Gastroesophageal sphincter (tissue), 4 donors: Measurements from ENCODE around the gene FBF1. TPM values are rescaled to one million over a fixed set of nuclear protein-coding genes. Genes with fewer than 3 reads are reported as not detected.
A peak's percentile ranks its signal among the peaks of the same experiment; 100 is the strongest.

Experiments used
- ATAC-seq: fragments of 150-250 bp; one replicate; pipeline ENCODE4 v1.9.1; 2016; ENCODE audit warnings: mild to moderate bottlenecking, moderate library complexity
- H3K27ac ChIP-seq, 4 donors: fragments of 200-600 bp; sonication (generic) in 3 of 4; 1 replicate in 3 of 4; 2 replicates in 1 of 4; pipeline ENCODE4 v1.5.1; 2016 to 2019
- H3K27me3 ChIP-seq: fragments of 200-600 bp; sonication (generic); one replicate; pipeline ENCODE4 v1.5.1; 2019
- H3K36me3 ChIP-seq, 2 donors: fragments of 200-600 bp; sonication (generic); one replicate each; pipeline ENCODE4 v1.5.1; 2019; ENCODE audit warnings: control low read depth in 1 of 2
- H3K4me1 ChIP-seq, 3 donors: fragments of 200-600 bp; sonication (generic); 1 replicate in 2 of 3; 2 replicates in 1 of 3; pipeline ENCODE4 v1.5.1; 2016 to 2019; ENCODE audit warnings: control low read depth in 2 of 3
- H3K4me3 ChIP-seq, 2 donors: fragments of 200-600 bp; sonication (generic); one replicate each; pipeline ENCODE4 v1.5.1; 2019; ENCODE audit warnings: mild to moderate bottlenecking in 1 of 2, moderate library complexity in 1 of 2
- H3K9me3 ChIP-seq, 3 donors: fragments of 200-600 bp; sonication (generic); one replicate each; pipeline ENCODE4 v1.5.1; 2017 to 2019; ENCODE audit warnings: control low read depth in 2 of 3
- CTCF ChIP-seq, 4 experiments: fragments of 200-600 bp in 2 of 4; fragments of 450-650 bp in 2 of 4; sonication (generic) in 1 of 4; IDR thresholded peaks; one replicate each; pipeline ENCODE4 v1.5.1; 2017 to 2019; ENCODE audit warnings: antibody characterized with exemption in 4 of 4, mild to moderate bottlenecking in 2 of 4, moderate library complexity in 2 of 4
- EP300 ChIP-seq: sonication (generic); formaldehyde crosslinking; IDR thresholded peaks from one replicate; pipeline ENCODE4 v1.6.1; 2017; ENCODE audit warnings: antibody characterized with exemption, mild to moderate bottlenecking
- POLR2A ChIP-seq, 2 donors: fragments of 450-650 bp; IDR thresholded peaks; one replicate each; pipeline ENCODE4 v1.6.1; 2017; ENCODE audit warnings: antibody characterized with exemption in 2 of 2, mild to moderate bottlenecking in 2 of 2, moderate library complexity in 1 of 2
- POLR2AphosphoS5 ChIP-seq: sonication (generic); formaldehyde crosslinking; IDR thresholded peaks from one replicate; pipeline ENCODE4 v1.6.1; 2017; ENCODE audit warnings: antibody characterized with exemption
- WGBS, 2 donors: methylation state at CpG; one replicate each; pipeline ENCODE4 v1.1.5; 2018; ENCODE audit warnings: low coverage in 1 of 2; 5-methylcytosine and 5-hydroxymethylcytosine counted together
- total RNA-seq, 4 donors: library from RNA; depleted of rRNA; stranded (reverse); fragments of >200 nt; gene quantifications; one replicate each; pipeline ENCODE4 v1.1.0, GENCODE V29; 2016

The FBF1 gene
- total RNA-seq, 4 donors from 2014 or later, result 4.6 to 20.2 (median 7.7) TPM

DNA sequence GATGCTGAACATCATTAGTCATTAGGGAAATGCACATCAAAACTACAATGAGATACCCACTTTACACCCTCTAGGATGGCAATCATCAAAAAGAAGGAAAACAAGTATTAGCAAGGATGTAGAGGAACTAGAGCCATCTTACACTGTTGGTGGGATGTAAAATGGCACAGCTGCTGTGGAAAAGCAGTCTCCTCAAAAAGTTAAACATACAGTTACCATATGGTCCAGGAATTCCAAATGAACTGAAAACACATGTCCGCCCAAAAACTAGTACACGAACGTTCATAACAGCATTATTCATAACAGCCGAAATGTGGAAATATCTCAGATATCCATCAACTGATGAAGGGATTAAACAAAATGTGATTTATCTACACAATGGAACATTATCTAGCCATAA lies 7.0 kb downstream of the FBF1 start:
- no peaks in the 10 kb centered on the region for H3K4me1 ChIP-seq
- WGBS, 2 donors, result 60 to 72% methylated on average over 4 of the region's 4 CpGs
- H3K36me3 ChIP-seq, result peaks cover 0 to 24% of the 10 kb centered on the region in 2 donors
- H3K4me3 ChIP-seq, result no peak overlapping the region
- ATAC-seq, result no peak
- no peaks in the 10 kb centered on the region for H3K27me3 ChIP-seq
- no peak for TF ChIP-seq EP300
- no peak for TF ChIP-seq POLR2AphosphoS5
- TF ChIP-seq CTCF (IDR thresholded peaks at IDR 0.05), result no peak
- no peak for TF ChIP-seq POLR2A (IDR thresholded peaks at IDR 0.05)
- no peak overlapping the region for H3K27ac ChIP-seq
- no peaks in the 10 kb centered on the region for H3K9me3 ChIP-seq

DNA sequence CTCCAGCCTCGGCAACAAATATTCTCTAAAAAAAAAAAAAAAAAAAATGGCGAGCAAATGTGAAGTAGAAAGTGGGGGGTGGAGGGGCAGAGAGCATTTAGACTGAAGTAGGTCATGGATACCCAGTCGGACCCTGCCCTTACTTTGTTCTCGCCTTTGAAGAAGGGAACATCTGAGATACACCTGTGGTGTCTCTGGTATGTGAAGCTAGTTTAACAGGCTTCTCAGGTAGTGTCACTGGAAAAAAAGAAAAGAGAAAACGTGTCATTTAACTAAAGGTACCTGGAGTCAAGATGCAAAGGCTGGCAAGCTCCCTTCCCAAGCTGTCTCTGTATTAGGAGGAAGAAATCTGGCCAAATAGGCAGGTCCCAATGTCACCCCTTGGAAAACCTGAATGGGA lies 8.0 kb downstream of the FBF1 start:
- no peaks in the 10 kb centered on the region for H3K4me1 ChIP-seq
- H3K9me3 ChIP-seq, result no peaks in the 10 kb centered on the region
- peaks cover 0 to 25% of the 10 kb centered on the region in 2 donors for H3K36me3 ChIP-seq
- WGBS, 2 donors, result 83 to 90% methylated on average over 2 to 4 of the region's 5 CpGs
- no peak overlapping the region for H3K4me3 ChIP-seq
- TF ChIP-seq EP300 (no peak), CTCF (IDR thresholded peaks at IDR 0.05) (no peak)
- ATAC-seq, result no peak
- H3K27me3 ChIP-seq, result no peaks in the 10 kb centered on the region
- no peak overlapping the region for H3K27ac ChIP-seq

DNA sequence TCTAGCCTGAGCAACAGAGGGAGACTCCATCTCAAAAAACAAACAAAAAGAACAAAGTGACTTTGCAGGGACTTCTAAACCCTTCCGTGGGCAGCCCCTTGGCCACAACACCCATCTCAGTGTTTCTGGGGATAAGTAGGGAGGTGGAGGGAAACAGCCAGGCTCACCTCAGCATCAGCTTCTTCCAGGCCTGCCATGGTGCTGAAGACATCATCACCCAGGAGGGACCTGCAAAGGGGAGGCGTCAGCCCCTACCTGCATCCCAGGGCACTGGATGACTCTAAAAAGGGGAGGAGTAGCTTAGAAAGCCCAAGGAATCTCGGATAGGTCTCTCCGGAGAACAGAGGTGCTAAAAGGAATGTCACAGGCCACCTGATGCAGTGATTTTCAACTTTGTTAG lies 9.8 kb downstream of the FBF1 start:
- TF ChIP-seq CTCF (IDR thresholded peaks at IDR 0.05) (no peak), EP300 (no peak), POLR2AphosphoS5 (no peak), POLR2A (IDR thresholded peaks at IDR 0.05) (no peak)
- 80 to 100% methylated on average over 3 to 4 of the region's 4 CpGs for WGBS, 2 donors
- no peak for ATAC-seq

DNA sequence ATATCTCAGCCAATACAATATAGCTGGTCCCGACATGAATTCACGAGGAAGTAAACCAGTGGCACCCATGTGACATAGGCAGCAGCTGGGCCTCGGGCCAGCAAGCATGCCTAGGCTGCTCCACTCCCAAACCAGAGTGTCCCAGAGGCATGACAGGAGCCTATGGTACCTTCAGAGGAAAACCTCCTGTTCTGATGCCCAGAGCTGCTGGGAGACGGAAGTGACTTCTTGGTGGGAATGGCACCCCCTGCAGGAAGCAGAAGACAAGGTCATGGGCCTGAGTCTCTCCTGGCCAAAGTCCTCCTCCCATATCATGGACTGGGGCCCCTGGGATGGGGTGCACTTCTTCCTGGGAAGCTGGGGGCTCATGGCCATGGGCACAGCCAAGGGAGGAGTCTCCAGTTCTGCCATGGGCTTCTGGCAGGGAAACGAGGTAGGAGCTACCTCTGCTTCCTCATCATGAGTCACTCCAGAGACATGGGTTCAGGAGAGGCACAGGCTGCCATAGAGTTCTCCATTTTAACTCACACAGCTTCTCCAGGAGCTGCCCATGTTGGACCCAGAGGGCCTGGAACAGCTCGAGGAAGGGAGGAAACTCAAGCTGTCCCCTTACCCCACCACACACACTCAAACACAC lies 13.4 kb downstream of the FBF1 start:
- Histone ChIP-seq H3K9me3 (no peaks in the 10 kb centered on the region), H3K36me3 (peaks cover 0 to 68% of the 10 kb centered on the region in 2 donors), H3K4me3 (no peak overlapping the region), H3K27ac (no peak overlapping the region), H3K27me3 (no peaks in the 10 kb centered on the region), H3K4me1 (no peaks in the 10 kb centered on the region)
- WGBS, 2 donors, result 82% methylated on average over 3 of the region's 6 CpGs; no CpG with 5 or more reads in 1 of the 2 donors
- no peak for TF ChIP-seq POLR2A (IDR thresholded peaks at IDR 0.05)
- peak in 3 of 4 experiments; percentile 14 to 36 (median 23) for TF ChIP-seq CTCF (IDR thresholded peaks at IDR 0.05)
- no peak for ATAC-seq

More for the DNA sequence above, 9.8 kb downstream of the FBF1 start:
- Histone ChIP-seq H3K36me3 (peaks cover 0 to 43% of the 10 kb centered on the region in 2 donors), H3K4me1 (no peaks in the 10 kb centered on the region), H3K9me3 (no peaks in the 10 kb centered on the region), H3K4me3 (no peak overlapping the region), H3K27me3 (no peaks in the 10 kb centered on the region), H3K27ac (no peak overlapping the region)

- Histone ChIP-seq H3K27ac (no peak overlapping the region), H3K4me3 (no peak overlapping the region), H3K27me3 (no peaks in the 10 kb centered on the region), H3K4me1 (no peaks in the 10 kb centered on the region), H3K36me3 (peaks cover 0 to 71% of the 10 kb centered on the region in 2 donors), H3K9me3 (no peaks in the 10 kb centered on the region)
- no peak for TF ChIP-seq EP300
- no peak for TF ChIP-seq POLR2AphosphoS5
- TF ChIP-seq POLR2A (IDR thresholded peaks at IDR 0.05), result no peak
- TF ChIP-seq CTCF (IDR thresholded peaks at IDR 0.05), result no peak
- ATAC-seq, result no peak
- WGBS, 2 donors, result 97 to 100% methylated on average over 3 of the region's 4 CpGs
Measured at GRCh38 chr17:75926456-75926855, 14.4 kb downstream of the FBF1 start.
